ENCODE measurements around the gene CIAO3.
"Not testable (repeated sequence)": the region's sequence is repeated elsewhere in the genome, so short reads cannot be mapped to it uniquely, and the experiment has no call there.

Gene CIAO3

GRCh38 chr16:776298-776697, 35.5 kb upstream of the CIAO3 start:
- not testable (repeated sequence) for DNase-seq (ENCODE audit: low spot score); FAIRE-seq

GRCh38 chr16:775236-775796, 34.5 kb upstream of the CIAO3 start:
- FAIRE-seq: no peak

GRCh38 chr16:774086-775001, 33.5 kb upstream of the CIAO3 start:
- FAIRE-seq (no peak), DNase-seq (ENCODE audit: low spot score) (no peak)

More at GRCh38 chr16:775236-775796, 34.5 kb upstream of the CIAO3 start:
- DNase-seq (ENCODE audit: low spot score): no peak

GRCh38 chr16:772959-773358, 32.2 kb upstream of the CIAO3 start:
- FAIRE-seq: no peak

GRCh38 chr16:770411-770810, 29.6 kb upstream of the CIAO3 start:
- no peak for FAIRE-seq

More at GRCh38 chr16:772959-773358, 32.2 kb upstream of the CIAO3 start:
- DNase-seq (ENCODE audit: low spot score): no peak

GRCh38 chr16:769934-770333, 29.1 kb upstream of the CIAO3 start:
- DNase-seq (ENCODE audit: low spot score): no peak
- no peak for FAIRE-seq

More at GRCh38 chr16:770411-770810, 29.6 kb upstream of the CIAO3 start:
- DNase-seq (ENCODE audit: low spot score): no peak

- DNase-seq (ENCODE audit: low spot score): no peak
- FAIRE-seq: no peak
These were observed 28.5 kb upstream of the CIAO3 start for GRCh38 chr16:769184-769784.

GRCh38 chr16:768428-768827, 27.6 kb upstream of the CIAO3 start:
- no peak for DNase-seq (ENCODE audit: low spot score)

GRCh38 chr16:767743-768235, 27.0 kb upstream of the CIAO3 start:
- no peak for FAIRE-seq
- DNase-seq (ENCODE audit: low spot score): no peak

More at GRCh38 chr16:768428-768827, 27.6 kb upstream of the CIAO3 start:
- FAIRE-seq: no peak

- FAIRE-seq (no peak), DNase-seq (ENCODE audit: low spot score) (no peak)
These were observed 26.2 kb upstream of the CIAO3 start for GRCh38 chr16:766820-767640.

GRCh38 chr16:766008-766819, 25.4 kb upstream of the CIAO3 start:
- FAIRE-seq (no peak), DNase-seq (ENCODE audit: low spot score) (no peak)

- DNase-seq (ENCODE audit: low spot score) (no peak), FAIRE-seq (no peak)
These were observed 24.7 kb upstream of the CIAO3 start for GRCh38 chr16:765488-765865.

- FAIRE-seq: no peak
- DNase-seq (ENCODE audit: low spot score): no peak
These were observed 24.2 kb upstream of the CIAO3 start for GRCh38 chr16:764848-765487.

- FAIRE-seq (no peak), DNase-seq (ENCODE audit: low spot score) (no peak)
These were observed 23.5 kb upstream of the CIAO3 start for GRCh38 chr16:764184-764750.

- DNase-seq (ENCODE audit: low spot score) (no peak), FAIRE-seq (no peak)
These were observed 22.8 kb upstream of the CIAO3 start for GRCh38 chr16:763369-764183.

GRCh38 chr16:762595-763268, 21.9 kb upstream of the CIAO3 start:
- no peak for FAIRE-seq

GRCh38 chr16:761625-762513, 21.1 kb upstream of the CIAO3 start:
- FAIRE-seq (no peak), DNase-seq (ENCODE audit: low spot score) (no peak)

More at GRCh38 chr16:762595-763268, 21.9 kb upstream of the CIAO3 start:
- DNase-seq (ENCODE audit: low spot score): no peak

Measured in RCC 7860 (cell line).